Epithelial cell of esophagus (primary cell): ENCODE measurements around the gene PXDN.

Experiments used
- DNase-seq: peaks from one replicate; pipeline ENCODE4 v3.0.0; 2010; ENCODE audit warnings: low read depth
- H3K4me3 ChIP-seq: 2 replicates; pipeline ENCODE4 v1.5.1; 2011; ENCODE audit warnings: mild to moderate bottlenecking, low read length, control low read depth
- TF ChIP-seq, protein P1 (sequence below): IDR thresholded peaks from 2 replicates; pipeline ENCODE4 v1.5.1; 2011; ENCODE audit warnings: low read depth, mild to moderate bottlenecking, low read length, control low read depth, inconsistent platforms; ENCODE audit not compliant: insufficient read depth; ENCODE audit errors: missing control alignments

The PXDN gene

DNA sequence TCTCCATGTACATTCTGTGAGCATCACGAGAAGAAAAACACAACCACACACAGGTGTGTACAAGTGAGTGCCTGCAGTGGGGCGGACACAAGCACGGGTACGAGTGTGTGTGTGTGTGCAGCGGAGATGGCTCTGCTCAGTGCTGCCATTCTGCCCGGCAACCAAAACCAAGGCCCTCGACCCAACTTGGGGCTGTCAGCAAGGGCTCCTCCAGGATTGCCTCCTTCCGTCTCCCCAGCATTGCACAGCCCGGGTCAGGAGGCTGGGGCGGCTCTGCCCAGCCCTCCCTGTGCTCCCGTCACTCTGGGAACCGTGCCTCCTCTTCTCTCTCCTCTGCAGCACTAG is 66.5 kb downstream of the PXDN start:
- H3K4me3 ChIP-seq, result no peak overlapping the region
- no peak for DNase-seq
- TF ChIP-seq, protein P1, sequence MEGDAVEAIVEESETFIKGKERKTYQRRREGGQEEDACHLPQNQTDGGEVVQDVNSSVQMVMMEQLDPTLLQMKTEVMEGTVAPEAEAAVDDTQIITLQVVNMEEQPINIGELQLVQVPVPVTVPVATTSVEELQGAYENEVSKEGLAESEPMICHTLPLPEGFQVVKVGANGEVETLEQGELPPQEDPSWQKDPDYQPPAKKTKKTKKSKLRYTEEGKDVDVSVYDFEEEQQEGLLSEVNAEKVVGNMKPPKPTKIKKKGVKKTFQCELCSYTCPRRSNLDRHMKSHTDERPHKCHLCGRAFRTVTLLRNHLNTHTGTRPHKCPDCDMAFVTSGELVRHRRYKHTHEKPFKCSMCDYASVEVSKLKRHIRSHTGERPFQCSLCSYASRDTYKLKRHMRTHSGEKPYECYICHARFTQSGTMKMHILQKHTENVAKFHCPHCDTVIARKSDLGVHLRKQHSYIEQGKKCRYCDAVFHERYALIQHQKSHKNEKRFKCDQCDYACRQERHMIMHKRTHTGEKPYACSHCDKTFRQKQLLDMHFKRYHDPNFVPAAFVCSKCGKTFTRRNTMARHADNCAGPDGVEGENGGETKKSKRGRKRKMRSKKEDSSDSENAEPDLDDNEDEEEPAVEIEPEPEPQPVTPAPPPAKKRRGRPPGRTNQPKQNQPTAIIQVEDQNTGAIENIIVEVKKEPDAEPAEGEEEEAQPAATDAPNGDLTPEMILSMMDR, result no peak

DNA sequence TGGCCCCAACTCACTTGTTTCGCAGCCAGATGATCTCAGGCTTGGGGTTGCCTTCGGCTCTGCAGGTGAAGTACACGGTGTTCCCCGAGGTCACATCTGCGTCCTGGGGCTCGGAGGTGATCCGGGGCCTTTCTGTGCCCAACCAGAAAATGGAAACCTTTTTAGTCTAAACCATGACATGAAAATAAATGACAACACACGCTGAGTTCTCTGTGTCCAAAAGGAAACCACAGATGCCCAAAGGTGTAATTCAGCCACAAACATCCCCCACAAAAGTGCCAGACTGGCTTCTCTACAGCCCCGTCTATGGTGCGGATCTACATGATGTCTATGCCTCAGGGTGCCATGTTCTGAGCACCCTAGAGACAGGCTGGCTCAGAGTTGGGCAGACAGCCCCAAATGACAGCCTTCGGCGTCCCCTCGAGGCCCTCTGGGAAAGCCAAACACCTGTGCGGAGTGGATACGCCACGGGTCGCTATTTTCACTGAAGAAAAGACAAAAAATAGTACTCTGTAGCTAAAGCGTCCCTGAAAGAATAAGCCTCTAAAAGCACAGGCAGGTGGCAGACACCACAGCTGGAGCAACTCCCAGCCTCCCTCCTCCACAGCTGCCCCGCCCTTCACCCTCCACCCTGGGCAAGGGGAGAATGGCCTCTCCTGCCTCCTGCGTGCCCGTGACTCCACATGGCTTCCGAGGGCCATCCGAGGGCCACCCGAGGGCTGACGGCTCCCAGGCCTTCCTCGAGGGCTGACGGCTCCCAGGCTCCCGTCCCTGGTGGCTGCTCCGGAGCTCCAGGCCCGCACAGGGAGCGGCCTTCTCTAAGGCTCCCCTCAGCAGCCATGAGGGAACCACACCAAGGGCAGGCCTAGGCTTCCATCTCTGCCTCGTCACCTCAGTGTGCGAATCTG is 67.1 kb downstream of the PXDN start:
- TF ChIP-seq, protein P1, result no peak
- H3K4me3 ChIP-seq, result no peak overlapping the region
- DNase-seq, result no peak

DNA sequence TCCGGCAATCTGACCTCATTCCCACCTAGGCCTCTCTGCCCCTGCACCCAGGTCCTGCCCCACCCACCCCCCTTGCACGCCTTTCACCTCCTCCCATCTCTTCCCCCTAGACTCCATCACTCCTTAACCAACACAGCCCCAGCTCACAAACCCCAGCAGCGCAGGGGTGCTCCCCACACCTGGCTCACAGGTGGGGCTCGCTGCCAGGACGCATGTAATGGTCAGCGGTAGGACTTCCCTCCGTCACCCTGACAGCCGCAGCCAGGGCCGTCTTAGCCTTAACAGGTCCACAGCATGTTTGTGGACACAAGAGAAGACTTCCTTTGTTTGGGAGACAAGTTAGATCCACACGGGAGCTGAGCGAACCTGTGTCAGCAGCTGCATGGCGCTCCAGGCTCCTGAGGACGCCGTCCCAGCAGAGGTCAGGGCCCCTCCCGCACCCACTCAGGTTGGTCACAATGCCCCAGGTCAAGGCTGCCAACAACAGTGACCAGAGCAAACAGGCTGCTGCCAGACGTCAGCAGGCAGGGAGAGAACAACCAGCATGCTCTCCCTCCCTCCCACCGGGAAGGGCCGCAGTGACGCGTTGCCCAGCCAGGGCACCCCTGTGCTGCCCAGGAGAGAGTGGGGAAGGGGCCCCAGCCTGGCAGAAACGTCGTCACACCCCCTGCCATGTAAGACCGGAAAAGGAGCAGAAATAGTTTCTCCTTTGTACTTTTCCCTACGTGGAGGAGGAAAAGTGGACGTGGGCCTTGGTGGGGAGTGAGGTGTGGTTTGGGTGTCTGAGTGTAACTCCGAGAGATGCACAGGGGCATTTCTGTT is 68.0 kb downstream of the PXDN start:
- DNase-seq, result no peak
- H3K4me3 ChIP-seq, result no peak overlapping the region
- TF ChIP-seq, protein P1, result no peak

DNA sequence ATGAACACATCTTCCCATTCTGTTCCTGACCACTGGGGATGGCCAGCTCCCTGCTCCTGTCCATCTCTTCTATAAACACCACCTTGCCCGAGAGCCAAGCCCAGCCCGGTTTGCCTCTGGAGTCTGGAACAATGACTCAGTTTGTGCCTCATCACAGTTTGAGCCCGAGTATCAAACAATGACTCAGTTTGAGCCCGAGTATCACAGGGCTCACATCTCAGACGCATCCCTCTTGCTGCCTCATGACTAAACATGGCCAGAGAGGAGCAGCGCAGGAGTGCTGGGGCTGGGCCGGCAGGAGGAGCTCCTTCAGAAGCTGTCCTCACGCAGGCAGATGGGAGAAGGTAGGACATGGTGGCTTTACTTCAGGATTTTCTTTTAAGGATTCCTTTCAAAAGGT is 68.7 kb downstream of the PXDN start:
- TF ChIP-seq, protein P1, result peak; percentile 66
- H3K4me3 ChIP-seq, result no peak overlapping the region
- DNase-seq, result peak; percentile 94

DNA sequence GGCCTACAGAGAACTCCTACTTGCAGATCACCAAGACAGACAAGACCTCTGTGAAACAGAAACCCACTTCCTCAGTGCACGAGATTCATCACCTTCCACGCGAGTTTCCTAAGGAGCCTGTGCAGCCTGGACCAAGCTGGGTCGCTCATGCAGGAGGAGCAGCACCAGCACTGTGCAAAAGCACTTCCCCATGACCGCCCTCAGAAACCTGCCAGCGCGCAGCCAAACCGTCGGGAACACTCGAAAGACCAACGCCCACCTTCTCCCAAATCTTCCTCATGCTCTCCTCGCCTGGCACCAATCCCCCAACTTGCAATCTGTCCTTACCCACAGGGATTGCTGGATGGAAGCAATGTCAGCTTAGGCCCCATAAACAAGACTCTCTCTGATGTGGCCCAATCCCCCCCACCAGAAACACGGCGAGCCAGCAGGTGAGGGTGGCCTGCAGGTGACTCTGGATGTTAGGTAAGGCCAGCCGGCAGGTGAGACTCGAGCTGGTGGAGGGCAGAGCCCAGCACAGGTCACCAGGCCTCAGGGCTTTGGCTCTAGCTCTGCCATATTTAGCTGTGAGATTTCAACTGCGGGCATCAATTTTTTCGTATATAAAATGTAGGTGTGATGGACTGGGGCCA is 69.4 kb downstream of the PXDN start:
- no peak for DNase-seq
- H3K4me3 ChIP-seq, result no peak overlapping the region
- TF ChIP-seq, protein P1, result no peak

DNA sequence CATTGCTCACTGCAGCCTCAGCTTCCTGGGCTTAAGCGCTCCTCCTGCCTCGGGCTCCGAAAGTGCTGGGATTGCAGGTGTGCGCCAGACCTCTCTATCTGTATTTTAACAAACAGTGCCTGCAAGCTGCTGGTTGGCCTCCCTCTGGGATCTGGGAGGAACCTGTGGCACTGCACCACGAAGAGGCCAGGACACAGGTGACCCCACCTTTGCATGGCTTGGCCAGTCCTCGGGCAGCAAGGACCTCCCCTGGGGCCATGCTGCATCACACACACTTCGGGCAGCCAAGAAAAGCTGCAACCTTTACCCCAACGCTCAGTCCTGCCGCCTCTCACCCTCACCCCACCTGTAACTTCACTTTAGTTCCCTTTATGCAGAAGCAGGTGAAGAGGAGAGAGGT is 70.0 kb downstream of the PXDN start:
- no peak overlapping the region for H3K4me3 ChIP-seq
- TF ChIP-seq, protein P1, result no peak
- DNase-seq, result no peak
